GM21786 (cell line): ENCODE data around the gene NR4A1.

Experiments
- ATAC-seq: cut with Tn5 transposase; IDR thresholded peaks from one replicate; pipeline ENCODE4 v1.9.1; 2021; ENCODE audit not compliant: unreplicated experiment

The NR4A1 gene

GRCh38 chr12:52041035-52041434 lies 10.2 kb upstream of the NR4A1 start:
- ATAC-seq: no peak

DNA sequence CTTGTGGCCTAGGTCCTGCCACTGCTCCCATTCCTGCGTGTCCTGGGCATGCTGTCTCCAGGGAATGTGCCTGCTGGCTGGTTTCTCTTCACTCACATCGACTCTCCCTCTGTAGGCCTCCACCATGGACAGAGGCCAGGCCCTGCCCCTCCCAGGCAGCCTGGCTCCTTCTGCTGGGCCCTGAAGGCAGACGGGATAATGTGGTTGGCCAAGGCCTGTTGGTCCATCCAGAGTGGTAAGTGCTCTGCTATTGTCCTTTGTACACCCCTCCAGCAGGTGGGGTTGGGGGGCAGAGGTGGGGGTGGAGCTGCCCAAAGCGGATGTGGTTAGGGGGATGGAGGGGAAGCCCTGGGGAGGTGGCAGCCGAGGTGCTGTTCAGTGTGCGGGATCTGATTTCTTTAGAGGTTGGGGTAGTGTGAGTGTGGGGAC lies 9.5 kb upstream of the NR4A1 start:
- ATAC-seq: no peak

DNA sequence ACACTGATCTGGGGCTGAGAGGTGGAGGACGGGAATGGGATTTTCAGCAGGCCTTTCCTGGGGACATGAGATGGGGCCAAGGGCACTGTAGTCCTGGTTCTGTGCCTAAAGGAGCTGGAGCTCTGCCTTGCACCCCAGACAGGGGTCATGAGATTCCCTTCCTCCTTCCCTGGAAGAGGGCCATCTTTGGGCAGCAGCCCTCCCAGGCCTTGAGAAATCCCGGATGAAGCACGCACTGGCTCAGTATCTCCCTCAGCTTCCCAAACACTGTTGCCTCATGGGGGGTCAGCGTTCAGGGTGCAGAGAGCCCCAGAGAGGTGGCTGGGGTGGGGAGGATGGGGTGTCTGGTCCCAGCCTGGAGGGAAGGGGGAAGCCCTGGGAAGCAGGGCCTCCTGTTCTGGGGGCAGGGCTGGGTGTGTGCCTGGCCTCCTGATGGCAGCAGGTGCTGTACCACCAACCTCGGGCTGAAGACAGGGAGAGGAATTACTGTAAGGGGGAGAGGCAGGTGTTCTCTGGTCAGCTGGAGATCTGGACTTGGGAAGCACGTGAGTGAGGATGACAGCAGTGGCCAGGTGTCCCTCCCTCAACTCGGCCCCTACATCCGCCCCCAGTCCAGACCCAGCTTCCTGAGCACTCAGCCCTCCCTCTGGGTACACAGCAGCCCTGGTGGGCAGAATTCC lies 8.4 kb upstream of the NR4A1 start:
- ATAC-seq: no peak

DNA sequence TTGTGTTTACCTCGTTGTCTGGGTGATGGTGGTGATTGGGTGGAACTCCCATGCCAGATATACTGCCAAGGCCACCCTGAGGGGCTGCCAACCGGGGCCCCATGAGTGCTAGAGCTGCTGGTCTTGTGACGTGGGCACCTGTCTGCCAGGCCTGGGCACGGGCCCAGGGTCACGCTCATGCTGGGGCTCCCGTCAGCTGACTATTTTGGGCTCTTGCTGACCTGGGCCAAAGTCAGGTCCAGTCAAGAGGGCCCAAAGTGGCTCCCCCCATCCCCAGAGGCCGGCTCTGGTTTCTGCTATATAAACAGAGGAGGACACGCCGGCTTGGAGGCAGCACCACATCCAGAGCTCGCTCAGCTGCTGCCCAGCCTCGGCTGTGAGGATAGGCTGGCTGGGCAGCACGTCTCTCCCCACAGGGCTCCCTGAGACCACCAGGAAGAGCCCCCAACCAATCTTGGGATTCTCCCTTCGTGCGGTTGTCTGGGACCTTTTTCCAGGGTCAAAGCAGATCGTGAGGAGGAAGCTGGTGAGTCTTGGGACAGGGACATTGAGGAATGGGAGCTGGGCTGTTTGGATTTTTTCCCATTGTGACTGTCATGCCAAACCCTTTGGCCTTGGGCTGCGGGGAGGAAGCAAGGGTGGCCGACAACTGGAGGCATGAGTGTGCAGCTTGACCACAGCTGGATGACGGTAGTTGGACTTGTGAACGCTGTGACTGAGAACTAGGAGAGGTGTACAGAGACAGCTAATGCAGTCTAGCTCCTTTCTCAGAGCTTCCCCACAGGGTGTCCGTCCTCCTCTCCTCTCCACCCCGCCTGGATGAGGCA lies 7.6 kb upstream of the NR4A1 start:
- ATAC-seq: no peak

GRCh38 chr12:52044292-52044983 lies 6.8 kb upstream of the NR4A1 start:
- ATAC-seq: no peak

- ATAC-seq: no peak
Measured at GRCh38 chr12:52045794-52046199, 5.4 kb upstream of the NR4A1 start.

- no peak for ATAC-seq
Measured at GRCh38 chr12:52046859-52047258, 4.4 kb upstream of the NR4A1 start.

GRCh38 chr12:52049286-52049685 lies 2.0 kb upstream of the NR4A1 start:
- no peak for ATAC-seq

DNA sequence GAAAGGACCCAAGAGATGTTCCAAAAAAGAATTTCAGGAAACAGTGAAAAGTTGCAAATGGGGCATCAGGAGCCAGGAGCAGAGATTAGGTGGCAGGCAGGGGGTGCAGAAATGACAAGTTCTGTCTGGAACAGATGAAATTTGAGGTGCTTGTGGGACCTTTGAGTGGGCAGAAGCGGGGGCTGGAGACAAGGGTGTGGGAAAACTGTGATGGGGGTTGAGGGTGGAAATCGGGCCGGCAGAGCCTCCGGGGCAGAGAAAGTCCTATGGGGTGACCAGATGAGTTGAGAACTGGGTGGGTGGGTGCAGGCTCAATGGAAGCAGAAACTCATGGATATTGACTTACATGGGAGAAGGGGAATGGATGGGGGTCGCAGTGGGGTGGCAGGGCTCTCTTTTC lies 1.6 kb upstream of the NR4A1 start:
- ATAC-seq: no peak

DNA sequence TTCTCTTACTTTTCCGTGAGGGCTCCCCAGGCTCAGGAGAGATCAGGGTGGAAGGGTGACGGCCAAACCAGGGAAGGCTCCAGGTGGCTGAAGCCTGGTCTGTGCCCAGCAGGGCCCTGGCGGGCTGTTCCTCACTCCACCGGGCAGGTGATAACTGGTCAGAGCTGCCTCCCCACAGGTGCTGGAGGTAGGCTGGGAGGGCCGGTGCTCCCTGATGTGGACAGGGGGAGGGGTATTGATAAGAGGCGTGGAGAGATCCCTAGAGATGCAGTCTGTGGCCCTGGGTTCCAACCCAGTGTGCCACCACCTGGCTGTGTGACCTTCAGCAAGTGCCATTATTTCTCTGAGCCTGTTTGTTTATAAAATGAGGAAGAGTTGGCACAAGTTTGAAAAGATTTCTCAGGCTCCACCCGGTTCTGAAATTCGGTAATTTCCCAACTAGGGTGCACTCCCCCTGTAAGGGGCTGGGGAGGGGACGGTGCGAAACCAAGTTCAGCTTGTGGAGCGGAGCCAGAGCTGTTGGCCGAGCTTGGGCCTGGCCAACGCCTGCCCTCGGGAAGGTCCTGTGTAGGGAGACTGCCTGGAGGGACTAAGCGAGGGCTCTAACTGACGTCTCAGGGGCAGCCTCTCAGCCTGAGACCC lies 1.0 kb upstream of the NR4A1 start:
- no peak for ATAC-seq

GRCh38 chr12:52052468-52053186 lies 1.4 kb downstream of the NR4A1 start:
- no peak for ATAC-seq

DNA sequence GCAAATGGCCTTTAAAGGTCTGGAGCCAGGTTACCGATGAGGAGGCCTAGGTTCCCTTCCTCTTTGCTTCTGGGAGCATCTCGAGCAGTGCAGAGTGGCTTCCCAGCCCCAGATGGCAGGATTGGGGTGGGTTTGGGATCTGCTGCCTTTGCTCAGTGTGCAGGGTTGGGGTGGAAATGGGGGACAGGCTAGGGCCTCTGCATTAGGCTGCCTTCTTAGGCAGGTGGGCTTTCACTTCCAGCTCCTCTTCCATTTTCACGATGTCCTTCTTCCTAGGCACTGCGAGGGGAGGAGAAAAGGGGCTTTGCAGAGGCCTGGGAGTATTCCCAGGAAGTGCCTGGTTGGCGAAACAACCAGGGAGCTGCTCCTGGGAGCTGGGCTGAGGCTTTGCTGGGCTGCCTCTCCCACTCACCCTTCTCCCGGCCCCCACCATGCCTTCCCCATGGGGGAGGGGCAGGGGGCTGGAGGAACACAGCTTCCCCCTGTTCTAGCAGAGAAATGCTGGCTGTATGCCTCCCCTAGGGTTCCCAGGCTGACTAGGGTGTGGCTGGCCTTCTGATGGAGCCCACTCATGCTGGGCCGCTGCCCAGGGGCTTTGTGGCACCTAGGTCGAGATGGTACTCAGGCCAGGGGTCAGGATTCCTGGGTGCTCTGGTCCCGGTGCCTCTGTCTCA lies 2.4 kb downstream of the NR4A1 start:
- ATAC-seq: no peak

GRCh38 chr12:52054231-52054832 lies 3.1 kb downstream of the NR4A1 start:
- no peak for ATAC-seq

DNA sequence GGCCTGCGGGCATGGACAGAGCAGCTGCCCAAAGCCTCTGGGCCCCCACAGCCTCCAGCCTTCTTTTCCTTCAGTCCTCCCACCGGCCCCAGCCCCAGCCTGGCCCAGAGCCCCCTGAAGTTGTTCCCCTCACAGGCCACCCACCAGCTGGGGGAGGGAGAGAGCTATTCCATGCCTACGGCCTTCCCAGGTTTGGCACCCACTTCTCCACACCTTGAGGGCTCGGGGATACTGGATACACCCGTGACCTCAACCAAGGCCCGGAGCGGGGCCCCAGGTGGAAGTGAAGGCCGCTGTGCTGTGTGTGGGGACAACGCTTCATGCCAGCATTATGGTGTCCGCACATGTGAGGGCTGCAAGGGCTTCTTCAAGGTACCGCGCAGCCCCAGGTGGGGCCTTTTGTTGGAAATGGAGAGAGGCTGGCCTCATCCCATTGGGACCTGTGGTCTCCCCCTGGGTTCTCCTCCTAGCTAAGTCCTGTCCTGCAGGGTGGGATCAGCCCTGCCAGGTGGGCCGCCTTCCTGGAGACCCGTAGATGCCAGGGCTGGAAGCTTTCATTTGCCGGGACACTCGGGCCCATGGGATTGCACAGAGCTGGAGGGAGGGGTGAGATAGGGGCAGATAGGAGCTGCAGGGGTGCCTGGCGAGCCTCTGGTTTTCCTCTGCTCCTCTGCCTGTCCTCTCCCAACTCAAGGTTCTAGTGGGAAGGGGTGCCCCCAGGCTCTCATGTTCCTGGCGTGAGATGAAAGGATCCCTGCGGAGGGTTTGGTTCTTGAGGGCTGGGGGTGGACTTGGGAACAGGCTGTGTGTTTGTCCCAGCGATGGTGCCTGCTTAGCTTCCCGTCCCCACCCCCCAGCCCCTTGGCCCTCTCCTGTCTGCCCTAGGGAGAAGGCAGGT lies 3.8 kb downstream of the NR4A1 start:
- ATAC-seq: no peak

- ATAC-seq: no peak
Measured at GRCh38 chr12:52055731-52056711, 4.8 kb downstream of the NR4A1 start.

GRCh38 chr12:52056801-52057637 lies 5.8 kb downstream of the NR4A1 start:
- ATAC-seq: no peak
